ENCODE results near the gene MTG2.
A peak's percentile ranks its signal among the peaks of the same experiment; 100 is the strongest.

The MTG2 gene

GRCh38 chr20:62143081-62143956, 39.5 kb upstream of the MTG2 start, which contains the start of the genes PSMA7 and SS18L1:
Gene PSMA7 (minus strand): TSS chr20:62143394. CDS start chr20:62143303, 91 bp downstream.
Gene SS18L1 (plus strand): TSS chr20:62143769. CDS start chr20:62143821, 52 bp downstream.
- TF ChIP-seq, protein P1, sequence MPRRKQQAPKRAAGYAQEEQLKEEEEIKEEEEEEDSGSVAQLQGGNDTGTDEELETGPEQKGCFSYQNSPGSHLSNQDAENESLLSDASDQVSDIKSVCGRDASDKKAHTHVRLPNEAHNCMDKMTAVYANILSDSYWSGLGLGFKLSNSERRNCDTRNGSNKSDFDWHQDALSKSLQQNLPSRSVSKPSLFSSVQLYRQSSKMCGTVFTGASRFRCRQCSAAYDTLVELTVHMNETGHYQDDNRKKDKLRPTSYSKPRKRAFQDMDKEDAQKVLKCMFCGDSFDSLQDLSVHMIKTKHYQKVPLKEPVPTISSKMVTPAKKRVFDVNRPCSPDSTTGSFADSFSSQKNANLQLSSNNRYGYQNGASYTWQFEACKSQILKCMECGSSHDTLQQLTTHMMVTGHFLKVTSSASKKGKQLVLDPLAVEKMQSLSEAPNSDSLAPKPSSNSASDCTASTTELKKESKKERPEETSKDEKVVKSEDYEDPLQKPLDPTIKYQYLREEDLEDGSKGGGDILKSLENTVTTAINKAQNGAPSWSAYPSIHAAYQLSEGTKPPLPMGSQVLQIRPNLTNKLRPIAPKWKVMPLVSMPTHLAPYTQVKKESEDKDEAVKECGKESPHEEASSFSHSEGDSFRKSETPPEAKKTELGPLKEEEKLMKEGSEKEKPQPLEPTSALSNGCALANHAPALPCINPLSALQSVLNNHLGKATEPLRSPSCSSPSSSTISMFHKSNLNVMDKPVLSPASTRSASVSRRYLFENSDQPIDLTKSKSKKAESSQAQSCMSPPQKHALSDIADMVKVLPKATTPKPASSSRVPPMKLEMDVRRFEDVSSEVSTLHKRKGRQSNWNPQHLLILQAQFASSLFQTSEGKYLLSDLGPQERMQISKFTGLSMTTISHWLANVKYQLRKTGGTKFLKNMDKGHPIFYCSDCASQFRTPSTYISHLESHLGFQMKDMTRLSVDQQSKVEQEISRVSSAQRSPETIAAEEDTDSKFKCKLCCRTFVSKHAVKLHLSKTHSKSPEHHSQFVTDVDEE (CRISPR knock-in tag; IDR thresholded peaks at IDR 0.05): no peak
- TF ChIP-seq, protein P2, sequence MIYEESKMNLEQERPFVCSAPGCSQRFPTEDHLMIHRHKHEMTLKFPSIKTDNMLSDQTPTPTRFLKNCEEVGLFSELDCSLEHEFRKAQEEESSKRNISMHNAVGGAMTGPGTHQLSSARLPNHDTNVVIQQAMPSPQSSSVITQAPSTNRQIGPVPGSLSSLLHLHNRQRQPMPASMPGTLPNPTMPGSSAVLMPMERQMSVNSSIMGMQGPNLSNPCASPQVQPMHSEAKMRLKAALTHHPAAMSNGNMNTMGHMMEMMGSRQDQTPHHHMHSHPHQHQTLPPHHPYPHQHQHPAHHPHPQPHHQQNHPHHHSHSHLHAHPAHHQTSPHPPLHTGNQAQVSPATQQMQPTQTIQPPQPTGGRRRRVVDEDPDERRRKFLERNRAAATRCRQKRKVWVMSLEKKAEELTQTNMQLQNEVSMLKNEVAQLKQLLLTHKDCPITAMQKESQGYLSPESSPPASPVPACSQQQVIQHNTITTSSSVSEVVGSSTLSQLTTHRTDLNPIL (CRISPR knock-in tag; IDR thresholded peaks at IDR 0.05; ENCODE audit: low read depth): no peak
- TF ChIP-seq CSDC2 (CRISPR knock-in tag; IDR thresholded peaks at IDR 0.05) (no peak), ZC3H10 (CRISPR knock-in tag; IDR thresholded peaks at IDR 0.05) (no peak), ZFP3 (CRISPR knock-in tag; IDR thresholded peaks at IDR 0.05) (peak; percentile 54; the same call in 1 of the 2 replicates), SNAI2 (CRISPR knock-in tag; IDR thresholded peaks at IDR 0.05) (no peak), ZNF8 (CRISPR knock-in tag; IDR thresholded peaks at IDR 0.05) (no peak), GLIS3 (CRISPR knock-in tag; IDR thresholded peaks at IDR 0.05) (0 out of 2 replicates have a peak, but pooled peaks have one; percentile 26)
- ATAC-seq: peak; percentile 79

GRCh38 chr20:62143957-62144825, 38.6 kb upstream of the MTG2 start:
- ATAC-seq: peak; percentile 68
- TF ChIP-seq, protein P3, sequence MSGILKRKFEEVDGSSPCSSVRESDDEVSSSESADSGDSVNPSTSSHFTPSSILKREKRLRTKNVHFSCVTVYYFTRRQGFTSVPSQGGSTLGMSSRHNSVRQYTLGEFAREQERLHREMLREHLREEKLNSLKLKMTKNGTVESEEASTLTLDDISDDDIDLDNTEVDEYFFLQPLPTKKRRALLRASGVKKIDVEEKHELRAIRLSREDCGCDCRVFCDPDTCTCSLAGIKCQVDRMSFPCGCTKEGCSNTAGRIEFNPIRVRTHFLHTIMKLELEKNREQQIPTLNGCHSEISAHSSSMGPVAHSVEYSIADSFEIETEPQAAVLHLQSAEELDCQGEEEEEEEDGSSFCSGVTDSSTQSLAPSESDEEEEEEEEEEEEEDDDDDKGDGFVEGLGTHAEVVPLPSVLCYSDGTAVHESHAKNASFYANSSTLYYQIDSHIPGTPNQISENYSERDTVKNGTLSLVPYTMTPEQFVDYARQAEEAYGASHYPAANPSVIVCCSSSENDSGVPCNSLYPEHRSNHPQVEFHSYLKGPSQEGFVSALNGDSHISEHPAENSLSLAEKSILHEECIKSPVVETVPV (CRISPR knock-in tag; IDR thresholded peaks at IDR 0.05): no peak
- TF ChIP-seq CSDC2 (CRISPR knock-in tag; IDR thresholded peaks at IDR 0.05) (no peak), PATZ1 (CRISPR knock-in tag; IDR thresholded peaks at IDR 0.05; ENCODE audit: borderline replicate concordance) (no peak), OSR1 (CRISPR knock-in tag; IDR thresholded peaks at IDR 0.05) (no peak), RARB (CRISPR knock-in tag; IDR thresholded peaks at IDR 0.05) (no peak), TOX (CRISPR knock-in tag; IDR thresholded peaks at IDR 0.05; ENCODE audit: borderline replicate concordance) (no peak), GLIS3 (CRISPR knock-in tag; IDR thresholded peaks at IDR 0.05) (no peak), ZNF70 (CRISPR knock-in tag; IDR thresholded peaks at IDR 0.05) (no peak), SNAI2 (CRISPR knock-in tag; IDR thresholded peaks at IDR 0.05) (no peak), ARNTL (CRISPR knock-in tag; IDR thresholded peaks at IDR 0.05; ENCODE audit: borderline replicate concordance, low read depth) (no peak), TCF4 (CRISPR knock-in tag; IDR thresholded peaks at IDR 0.05; ENCODE audit: borderline replicate concordance) (no peak), ISL1 (CRISPR knock-in tag; IDR thresholded peaks at IDR 0.05) (no peak), ZNF8 (CRISPR knock-in tag; IDR thresholded peaks at IDR 0.05) (no peak)
- TF ChIP-seq, protein P2 (CRISPR knock-in tag; IDR thresholded peaks at IDR 0.05; ENCODE audit: low read depth): no peak
- TF ChIP-seq, protein P4, sequence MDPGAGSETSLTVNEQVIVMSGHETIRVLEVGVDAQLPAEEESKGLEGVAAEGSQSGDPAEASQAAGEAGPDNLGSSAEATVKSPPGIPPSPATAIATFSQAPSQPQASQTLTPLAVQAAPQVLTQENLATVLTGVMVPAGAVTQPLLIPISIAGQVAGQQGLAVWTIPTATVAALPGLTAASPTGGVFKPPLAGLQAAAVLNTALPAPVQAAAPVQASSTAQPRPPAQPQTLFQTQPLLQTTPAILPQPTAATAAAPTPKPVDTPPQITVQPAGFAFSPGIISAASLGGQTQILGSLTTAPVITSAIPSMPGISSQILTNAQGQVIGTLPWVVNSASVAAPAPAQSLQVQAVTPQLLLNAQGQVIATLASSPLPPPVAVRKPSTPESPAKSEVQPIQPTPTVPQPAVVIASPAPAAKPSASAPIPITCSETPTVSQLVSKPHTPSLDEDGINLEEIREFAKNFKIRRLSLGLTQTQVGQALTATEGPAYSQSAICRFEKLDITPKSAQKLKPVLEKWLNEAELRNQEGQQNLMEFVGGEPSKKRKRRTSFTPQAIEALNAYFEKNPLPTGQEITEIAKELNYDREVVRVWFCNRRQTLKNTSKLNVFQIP (CRISPR knock-in tag; IDR thresholded peaks at IDR 0.05; ENCODE audit: borderline replicate concordance, low read depth): no peak
- TF ChIP-seq, protein P1 (CRISPR knock-in tag; IDR thresholded peaks at IDR 0.05): no peak
